GM10266 (cell line): ENCODE measurements around the gene CCDC192.
"Not testable (repeated sequence)": the region's sequence is repeated elsewhere in the genome, so short reads cannot be mapped to it uniquely, and the experiment has no call there.

ENCODE experiments used
- DNase-seq: peaks from one replicate; pipeline ENCODE4 v3.0.0; 2012; ENCODE audit errors: extremely low spot score
- TF ChIP-seq, protein P1 (sequence below): IDR thresholded peaks from 2 replicates; pipeline ENCODE4 v1.5.1; 2012; ENCODE audit warnings: mild to moderate bottlenecking, low read depth; ENCODE audit not compliant: control insufficient read depth, insufficient read depth; ENCODE audit errors: missing control alignments

The CCDC192 gene

DNA sequence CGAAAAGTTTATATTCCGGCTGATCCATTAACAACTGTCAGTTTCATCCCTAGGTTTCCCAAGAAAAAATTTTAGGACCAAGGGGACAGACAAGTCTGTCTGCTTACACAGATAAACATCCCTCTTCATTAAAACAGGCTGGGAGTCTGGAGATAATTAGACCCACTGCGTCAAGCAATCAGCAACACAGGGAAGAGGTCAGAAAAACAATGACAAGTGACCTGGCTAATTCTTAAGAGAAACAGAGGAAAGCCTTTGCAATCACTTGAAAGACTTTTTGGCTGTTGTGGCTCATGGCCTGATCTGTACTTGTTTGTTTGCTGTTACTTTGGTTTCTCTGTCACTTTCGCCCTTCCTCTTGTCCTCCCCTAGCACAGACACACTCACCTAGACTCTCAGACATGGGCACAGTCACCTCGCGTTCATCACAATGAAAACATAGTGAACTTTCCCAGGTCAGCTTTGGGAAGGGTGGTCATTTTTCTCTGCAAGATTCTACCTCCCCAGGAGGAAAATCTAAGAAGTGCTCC is 2.9 kb upstream of the CCDC192 start:
- DNase-seq: no peak
- TF ChIP-seq, protein P1, sequence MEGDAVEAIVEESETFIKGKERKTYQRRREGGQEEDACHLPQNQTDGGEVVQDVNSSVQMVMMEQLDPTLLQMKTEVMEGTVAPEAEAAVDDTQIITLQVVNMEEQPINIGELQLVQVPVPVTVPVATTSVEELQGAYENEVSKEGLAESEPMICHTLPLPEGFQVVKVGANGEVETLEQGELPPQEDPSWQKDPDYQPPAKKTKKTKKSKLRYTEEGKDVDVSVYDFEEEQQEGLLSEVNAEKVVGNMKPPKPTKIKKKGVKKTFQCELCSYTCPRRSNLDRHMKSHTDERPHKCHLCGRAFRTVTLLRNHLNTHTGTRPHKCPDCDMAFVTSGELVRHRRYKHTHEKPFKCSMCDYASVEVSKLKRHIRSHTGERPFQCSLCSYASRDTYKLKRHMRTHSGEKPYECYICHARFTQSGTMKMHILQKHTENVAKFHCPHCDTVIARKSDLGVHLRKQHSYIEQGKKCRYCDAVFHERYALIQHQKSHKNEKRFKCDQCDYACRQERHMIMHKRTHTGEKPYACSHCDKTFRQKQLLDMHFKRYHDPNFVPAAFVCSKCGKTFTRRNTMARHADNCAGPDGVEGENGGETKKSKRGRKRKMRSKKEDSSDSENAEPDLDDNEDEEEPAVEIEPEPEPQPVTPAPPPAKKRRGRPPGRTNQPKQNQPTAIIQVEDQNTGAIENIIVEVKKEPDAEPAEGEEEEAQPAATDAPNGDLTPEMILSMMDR: no peak

DNA sequence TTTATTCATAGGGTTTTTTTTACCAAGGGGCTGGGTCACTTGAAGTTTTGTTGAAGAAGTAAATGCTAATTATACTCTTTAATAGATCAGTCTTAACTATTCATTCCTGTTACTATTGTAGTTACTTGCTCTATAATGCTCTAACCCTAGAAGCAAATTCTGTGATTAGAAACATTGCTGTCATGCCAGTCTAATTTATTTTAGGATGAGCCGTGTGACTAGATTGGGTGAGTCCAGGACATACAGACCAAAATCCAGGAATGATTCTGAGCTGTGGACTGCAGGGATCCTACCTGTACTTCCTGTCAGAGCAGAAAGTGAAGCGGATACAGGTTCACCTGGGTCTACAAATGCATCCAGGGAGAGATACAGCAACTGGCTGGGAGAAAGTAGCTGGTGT is 757 bp upstream of the CCDC192 start:
- DNase-seq: no peak
- TF ChIP-seq, protein P1: no peak

DNA sequence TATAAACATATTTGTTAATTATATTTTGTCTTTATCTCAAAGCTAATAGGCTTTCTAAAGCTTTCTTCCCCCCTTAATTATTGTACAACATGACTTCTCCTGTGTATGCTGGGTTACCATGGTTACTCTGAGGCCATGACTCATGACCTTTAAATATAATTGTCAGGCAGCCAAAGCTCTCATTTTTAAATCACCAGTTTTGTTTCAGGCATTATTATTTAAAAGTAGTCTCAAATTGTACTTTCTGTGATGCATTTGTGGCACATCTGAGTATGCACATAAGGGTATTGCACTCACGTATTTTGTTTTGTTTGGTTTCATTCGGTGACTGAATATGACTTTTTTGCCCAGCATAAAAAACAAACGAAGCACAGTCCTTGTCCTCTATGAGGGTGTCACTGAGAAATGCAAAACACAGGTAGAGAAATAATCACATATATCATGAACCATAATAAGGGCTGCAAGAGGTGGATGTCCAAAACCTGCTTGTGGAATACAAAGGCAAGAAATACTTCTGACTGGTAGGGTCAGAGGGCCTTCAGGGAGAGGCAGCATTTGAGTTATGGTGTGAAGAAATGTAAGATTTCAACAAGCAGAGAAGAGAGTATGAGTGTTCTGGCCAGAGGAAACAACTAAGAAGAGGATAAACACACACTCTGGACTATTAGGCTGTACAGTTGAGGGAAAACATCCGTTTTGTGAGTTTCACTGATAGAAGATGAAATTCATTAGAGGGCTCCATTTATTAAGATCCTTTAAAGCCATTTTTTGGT is 2.1 kb downstream of the CCDC192 start:
- TF ChIP-seq, protein P1: no peak
- DNase-seq: no peak

DNA sequence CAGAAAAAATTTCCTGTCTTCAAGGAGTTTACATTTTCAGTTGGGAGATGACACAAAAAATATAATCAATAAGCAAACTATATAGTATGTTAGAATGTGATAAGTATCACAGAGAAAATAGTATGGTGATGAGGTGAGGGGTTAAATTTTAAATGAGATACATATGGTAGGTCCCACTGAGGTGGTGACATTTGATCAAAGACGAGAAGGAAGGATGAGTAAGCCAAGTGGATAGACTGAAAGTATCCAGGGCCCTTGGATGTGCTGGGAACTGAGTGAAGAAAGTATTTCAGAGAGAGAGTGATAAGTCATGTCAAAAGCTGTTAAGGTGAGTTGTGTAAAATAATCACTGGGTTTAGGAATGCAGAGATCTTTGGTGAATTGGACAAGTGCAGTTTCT is 3.5 kb downstream of the CCDC192 start:
- DNase-seq: no peak
- TF ChIP-seq, protein P1: no peak

DNA sequence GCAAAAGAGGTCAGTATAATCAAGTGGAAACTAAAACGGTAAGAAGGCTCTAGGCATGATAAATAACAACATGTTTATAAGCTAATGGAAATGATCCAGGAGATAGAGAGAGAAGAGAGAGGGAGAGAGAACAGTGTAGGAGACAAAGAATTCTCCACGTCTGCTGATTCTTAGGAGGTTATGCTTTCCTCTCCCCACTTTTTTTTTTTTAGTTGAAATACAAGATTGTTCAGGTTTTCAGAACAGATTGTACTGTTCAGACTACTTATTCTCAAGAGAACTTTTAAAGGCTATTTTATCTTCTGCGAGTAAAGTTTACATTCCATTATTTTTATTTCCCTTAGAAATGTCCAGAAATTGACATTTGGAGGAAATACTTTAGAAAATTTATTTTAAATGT is 4.0 kb downstream of the CCDC192 start:
- TF ChIP-seq, protein P1: no peak

DNA sequence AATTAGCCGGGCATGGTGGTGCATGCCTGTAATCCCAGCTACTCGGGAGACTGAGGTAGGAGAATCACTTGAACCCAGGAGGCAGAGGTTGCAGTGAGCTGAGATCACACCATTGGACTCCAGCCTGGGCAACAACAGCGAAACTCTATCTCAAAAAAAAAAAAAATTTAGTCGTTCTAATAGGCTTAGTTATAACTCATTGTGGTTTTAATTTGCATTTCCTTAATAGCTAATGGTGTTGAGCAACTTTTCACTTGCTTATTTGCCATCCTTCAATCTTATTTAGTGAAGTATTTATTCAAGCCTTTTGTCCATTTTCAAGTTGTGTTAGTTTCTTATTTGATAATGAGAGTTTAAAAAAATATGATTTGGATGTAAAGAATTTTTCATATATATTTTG is 9.9 kb downstream of the CCDC192 start:
- not testable (repeated sequence) for DNase-seq

More for the DNA sequence above, 4.0 kb downstream of the CCDC192 start:
- no peak for DNase-seq

DNA sequence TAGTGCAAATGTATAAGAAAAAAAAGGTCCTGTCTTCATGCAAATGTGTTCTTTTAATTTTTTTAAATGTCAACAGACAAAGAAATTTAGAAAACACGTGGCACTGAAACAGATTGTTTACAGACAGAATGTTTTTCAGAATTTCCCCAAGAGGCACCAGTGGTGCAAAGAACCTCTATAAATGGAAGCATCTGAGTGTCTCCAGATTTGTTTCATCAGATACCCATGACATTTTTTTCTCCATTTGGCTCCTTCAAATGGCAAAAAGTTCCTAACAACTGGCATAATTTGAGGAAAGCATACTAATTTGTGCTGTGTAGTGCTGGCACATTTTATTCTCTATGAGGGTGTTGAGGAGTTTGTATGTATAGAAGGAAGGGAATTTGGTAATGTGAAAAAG is 15.0 kb downstream of the CCDC192 start:
- TF ChIP-seq, protein P1: no peak

DNA sequence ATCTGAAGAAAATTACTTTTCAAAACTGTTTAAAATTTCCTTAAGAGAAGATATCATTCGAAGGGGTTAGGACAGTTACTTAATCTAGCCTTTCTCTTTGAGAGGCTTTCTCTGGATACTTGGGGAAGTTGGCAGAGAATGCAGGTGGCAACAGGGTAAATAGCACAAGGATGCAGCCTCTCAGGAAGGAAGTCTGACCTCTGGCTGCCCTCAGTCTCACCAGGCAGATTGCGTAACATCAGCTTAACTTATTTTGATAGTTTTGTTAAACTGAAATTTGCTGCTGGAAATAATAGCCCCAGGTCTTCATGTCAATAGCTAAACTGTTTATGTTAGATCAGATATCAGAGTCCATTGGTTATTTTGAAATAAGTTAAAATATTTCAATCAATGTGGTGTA is 20.4 kb downstream of the CCDC192 start:
- DNase-seq: no peak
- TF ChIP-seq, protein P1: no peak

More for the DNA sequence above, 15.0 kb downstream of the CCDC192 start:
- no peak for DNase-seq
